ENCODE data around the gene PIKFYVE.
"Not testable (repeated sequence)": the region's sequence is repeated elsewhere in the genome, so short reads cannot be mapped to it uniquely, and the experiment has no call there.

The PIKFYVE gene

GRCh38 chr2:208363485-208363884, 97.4 kb downstream of the PIKFYVE start:
- DNase-seq (ENCODE audit: low read depth, low spot score): no peak

DNA sequence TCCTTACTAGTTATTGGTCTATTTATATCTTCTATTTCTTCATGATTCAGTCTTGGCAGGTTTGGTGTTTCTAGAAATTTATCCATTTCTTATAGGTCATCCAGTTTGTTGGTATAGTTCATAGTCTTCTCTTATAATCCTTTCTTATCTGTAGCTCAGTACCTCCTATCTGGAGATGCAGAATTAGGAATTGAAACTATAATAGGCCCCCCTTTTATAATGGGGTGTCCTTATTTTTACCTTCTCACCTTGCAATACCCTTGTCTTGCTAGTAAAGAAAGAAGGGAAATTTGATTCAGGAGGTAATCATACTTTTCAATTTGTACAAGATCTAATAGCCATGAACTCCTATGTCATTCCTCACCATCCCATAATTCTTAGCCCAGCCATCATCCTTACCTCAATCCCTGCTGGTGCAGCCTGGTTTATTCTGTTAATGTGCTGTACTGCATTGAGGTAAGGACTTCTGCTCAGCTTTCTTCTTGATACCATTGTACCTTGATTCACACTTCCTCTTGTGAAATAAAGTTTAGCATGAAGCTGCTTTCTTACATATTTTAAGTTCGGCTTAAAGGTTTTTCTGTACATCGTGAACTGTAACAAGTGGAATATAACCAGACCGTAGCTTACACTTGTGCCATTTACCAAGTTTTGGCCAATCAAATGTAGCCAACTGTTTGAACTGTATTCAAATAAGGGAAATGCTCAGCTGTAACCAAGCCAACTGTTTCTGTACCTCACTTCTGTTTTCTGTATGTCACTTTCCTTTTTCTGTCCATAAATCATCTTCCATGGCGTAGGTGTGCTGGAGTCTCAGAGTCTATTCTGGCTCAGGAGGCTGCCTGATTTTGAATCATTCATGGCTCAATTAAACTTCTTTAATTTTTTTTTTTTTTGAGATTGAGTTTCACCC, 100.4 kb downstream of the PIKFYVE start:
- DNase-seq (ENCODE audit: low read depth, low spot score): no peak

DNA sequence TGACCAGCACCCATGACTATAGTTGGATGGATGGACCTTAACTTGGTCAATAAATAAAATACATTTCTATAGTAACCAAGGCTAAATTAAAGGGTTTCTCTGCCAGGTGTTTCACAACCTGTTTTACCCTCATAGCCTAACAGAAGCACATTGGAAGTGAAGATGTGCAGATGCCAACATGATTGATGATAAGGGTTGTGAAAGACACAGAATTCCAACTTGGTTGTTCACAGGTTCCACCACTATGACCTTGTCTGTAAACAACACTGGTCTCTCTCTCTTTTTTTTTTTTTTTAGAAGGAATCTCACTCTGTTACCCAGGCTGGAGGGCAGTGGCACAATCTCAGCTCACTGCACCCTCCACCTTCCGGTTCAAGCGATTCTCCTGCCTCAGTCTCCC, 103.0 kb downstream of the PIKFYVE start:
- DNase-seq (ENCODE audit: low read depth, low spot score): no peak

DNA sequence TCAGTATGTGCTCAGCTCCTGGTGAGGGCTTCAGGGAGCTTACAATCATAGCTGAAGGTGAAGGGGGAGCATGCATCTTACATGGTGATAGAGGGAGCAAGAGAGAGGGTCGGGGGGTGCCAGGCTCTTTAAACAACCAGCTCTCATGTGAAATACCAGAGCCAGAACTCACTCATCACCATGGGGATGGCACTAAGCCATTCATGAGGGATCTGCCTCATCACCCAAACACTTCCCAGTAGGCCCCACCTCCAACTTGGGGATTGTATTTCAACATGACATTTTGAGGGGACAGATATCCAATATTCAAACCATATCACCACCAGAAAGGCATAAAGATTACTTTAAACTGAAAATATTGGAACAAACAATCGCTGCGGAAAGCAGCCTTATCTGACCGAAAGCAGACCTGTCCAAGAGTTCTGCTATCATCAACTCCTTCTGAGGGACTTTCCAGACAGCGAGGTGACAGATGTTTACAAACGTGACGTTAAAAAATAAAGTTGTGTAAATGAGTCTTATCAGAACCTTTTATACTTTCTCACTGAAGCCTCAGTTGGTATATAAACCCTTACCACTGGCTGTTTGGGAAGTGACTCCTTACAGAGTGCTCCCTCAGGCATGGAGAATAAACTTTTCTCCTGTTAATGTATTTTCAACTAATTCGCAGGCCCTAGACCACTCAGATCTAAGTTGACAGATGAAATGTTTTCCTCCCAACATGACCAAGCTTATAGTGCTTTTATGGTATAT, 105.0 kb downstream of the PIKFYVE start:
- DNase-seq (ENCODE audit: low read depth, low spot score): no peak

- DNase-seq (ENCODE audit: low read depth, low spot score): no peak
Observed at GRCh38 chr2:208371634-208371935, 105.5 kb downstream of the PIKFYVE start.

- DNase-seq (ENCODE audit: low read depth, low spot score): no peak
Observed at GRCh38 chr2:208373460-208374089, 107.5 kb downstream of the PIKFYVE start.

GRCh38 chr2:208375491-208376068, 109.5 kb downstream of the PIKFYVE start:
- DNase-seq (ENCODE audit: low read depth, low spot score): no peak

DNA sequence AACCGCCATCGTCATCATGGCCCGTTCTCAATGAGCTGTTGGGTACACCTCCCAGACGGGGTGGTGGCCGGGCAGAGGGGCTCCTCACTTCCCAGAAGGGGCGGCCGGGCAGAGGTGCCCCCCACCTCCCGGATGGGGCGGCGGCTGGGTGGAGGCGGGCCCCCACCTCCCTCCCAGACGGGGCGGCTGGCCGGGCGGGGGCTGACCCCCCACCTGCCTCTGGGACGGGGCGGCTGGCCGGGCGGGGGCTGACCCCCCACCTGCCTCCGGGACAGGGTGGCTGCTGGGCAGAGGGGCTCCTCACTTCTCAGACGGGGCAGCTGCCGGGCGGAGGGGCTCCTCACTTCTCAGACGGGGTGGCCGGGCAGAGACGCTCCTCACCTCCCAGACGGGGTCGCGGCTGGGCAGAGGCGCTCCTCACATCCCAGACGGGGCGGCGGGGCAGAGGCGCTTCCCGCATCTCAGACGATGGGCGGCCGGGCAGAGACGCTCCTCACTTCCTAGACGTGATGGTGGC, 111.3 kb downstream of the PIKFYVE start:
- not testable (repeated sequence) for DNase-seq (ENCODE audit: low read depth, low spot score)

GRCh38 chr2:208379192-208379591, 113.1 kb downstream of the PIKFYVE start:
- DNase-seq (ENCODE audit: low read depth, low spot score): no peak

- DNase-seq (ENCODE audit: low read depth, low spot score): no peak
Observed at GRCh38 chr2:208384637-208385036, 118.6 kb downstream of the PIKFYVE start.

DNA sequence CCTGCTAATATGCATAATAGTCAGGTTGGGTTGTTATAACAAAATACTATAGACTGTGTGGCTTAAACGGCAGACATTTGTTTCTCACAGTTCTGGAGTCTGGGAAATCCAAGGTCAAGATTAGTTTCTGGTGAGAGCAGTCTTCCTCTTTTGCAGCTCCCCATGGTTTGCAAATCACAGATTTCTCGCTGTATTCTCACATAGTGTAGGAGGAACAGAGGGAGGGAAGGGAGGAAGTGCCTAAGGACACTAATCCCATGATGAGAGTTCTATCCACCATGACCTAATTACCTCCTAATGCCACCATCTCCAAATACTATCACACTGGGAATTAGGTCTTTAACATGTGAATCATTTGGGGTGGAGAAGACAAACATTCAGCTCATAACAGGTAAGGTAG, 120.5 kb downstream of the PIKFYVE start:
- DNase-seq (ENCODE audit: low read depth, low spot score): no peak

- no peak for DNase-seq (ENCODE audit: low read depth, low spot score)
Observed at GRCh38 chr2:208389940-208390339, 123.9 kb downstream of the PIKFYVE start.

- no peak for DNase-seq (ENCODE audit: low read depth, low spot score)
Observed at GRCh38 chr2:208392300-208392699, 126.2 kb downstream of the PIKFYVE start.

DNA sequence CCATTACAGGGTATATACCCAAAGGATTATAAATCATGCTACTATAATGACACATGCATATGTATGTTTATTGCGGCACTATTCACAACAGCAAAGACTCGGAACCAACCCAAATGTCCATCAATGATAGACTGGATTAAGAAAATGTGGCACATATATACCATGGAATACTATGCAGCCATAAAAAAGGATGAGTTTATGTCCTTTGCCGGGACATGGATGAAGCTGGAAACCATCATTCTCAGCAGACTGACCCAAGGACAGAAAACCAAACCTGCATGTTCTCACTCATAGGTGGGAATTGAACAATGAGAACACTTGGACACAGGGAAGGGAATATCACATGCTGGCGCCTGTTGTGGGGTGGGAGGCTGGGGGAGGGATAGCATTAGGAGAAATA, 130.7 kb downstream of the PIKFYVE start:
- not testable (repeated sequence) for DNase-seq (ENCODE audit: low read depth, low spot score)

DNA sequence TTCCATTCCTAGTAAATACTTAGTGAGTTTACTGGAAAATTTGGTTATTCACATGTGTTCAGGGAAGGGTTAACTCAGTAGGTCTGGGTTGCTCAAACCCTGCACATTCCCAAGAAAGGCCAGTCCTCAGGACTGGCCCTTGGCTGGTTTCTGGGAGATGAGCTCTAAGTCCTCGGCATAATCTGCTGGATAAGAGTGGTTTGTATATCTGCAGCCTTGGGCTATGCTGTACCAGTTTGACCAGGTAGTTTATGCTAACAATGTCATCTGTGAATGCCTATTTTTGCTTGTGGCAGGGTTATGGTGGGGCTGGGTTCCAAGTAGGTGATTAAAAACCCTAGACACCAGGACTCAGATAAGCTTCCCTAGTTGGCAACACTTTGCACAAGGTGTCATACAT, 133.1 kb downstream of the PIKFYVE start:
- DNase-seq (ENCODE audit: low read depth, low spot score): no peak

- no peak for DNase-seq (ENCODE audit: low read depth, low spot score)
Observed at GRCh38 chr2:208406474-208407451, 140.7 kb downstream of the PIKFYVE start, which contains the start of gene PTH2R. TSS of gene PTH2R (plus strand) at chr2:208406792. CDS start at chr2:208407044, 252 bp downstream.

- no peak for DNase-seq (ENCODE audit: low read depth, low spot score)
Observed at GRCh38 chr2:208407667-208408066, 141.6 kb downstream of the PIKFYVE start.
